Stimulated activated CD4-positive, alpha-beta T cell treated with anti-CD3 and anti-CD28 coated beads, Interleukin-1b, Interleukin-23, amount 100 ng/mL, for 48 hours (primary cell): ENCODE data around the gene FOXL1.

Experiments
- DNase-seq: peaks from one replicate; pipeline ENCODE4 v3.0.0-alpha.2; 2020

Gene FOXL1

GRCh38 chr16:86578061-86578599, at the start of gene FOXL1:
FOXL1 (plus strand) TSS chr16:86578549; CDS start chr16:86578724, 175 bp downstream.
- DNase-seq: no peak

- no peak for DNase-seq
Measured at GRCh38 chr16:86529160-86529559, 49.2 kb upstream of the FOXL1 start.

GRCh38 chr16:86530251-86531190, 47.8 kb upstream of the FOXL1 start:
- no peak for DNase-seq

- DNase-seq: no peak
Measured at GRCh38 chr16:86531191-86531545, 47.2 kb upstream of the FOXL1 start.

- no peak for DNase-seq
Measured at GRCh38 chr16:86531641-86532525, 46.5 kb upstream of the FOXL1 start.

- no peak for DNase-seq
Measured at GRCh38 chr16:86532526-86532815, 45.9 kb upstream of the FOXL1 start.

- DNase-seq: no peak
Measured at GRCh38 chr16:86533076-86533475, 45.3 kb upstream of the FOXL1 start.

GRCh38 chr16:86533767-86534351, 44.5 kb upstream of the FOXL1 start:
- no peak for DNase-seq

- DNase-seq: no peak
Measured at GRCh38 chr16:86534779-86535615, 43.4 kb upstream of the FOXL1 start.

GRCh38 chr16:86536621-86537020, 41.7 kb upstream of the FOXL1 start:
- no peak for DNase-seq

- no peak for DNase-seq
Measured at GRCh38 chr16:86537486-86537885, 40.9 kb upstream of the FOXL1 start.

- no peak for DNase-seq
Measured at GRCh38 chr16:86538196-86538780, 40.1 kb upstream of the FOXL1 start.

- DNase-seq: no peak
Measured at GRCh38 chr16:86540894-86541293, 37.5 kb upstream of the FOXL1 start.

- no peak for DNase-seq
Measured at GRCh38 chr16:86541560-86541959, 36.8 kb upstream of the FOXL1 start.

GRCh38 chr16:86542756-86543750, 35.3 kb upstream of the FOXL1 start:
- no peak for DNase-seq

GRCh38 chr16:86545481-86545880, 32.9 kb upstream of the FOXL1 start:
- no peak for DNase-seq

- DNase-seq: no peak
Measured at GRCh38 chr16:86545954-86546637, 32.3 kb upstream of the FOXL1 start.

- no peak for DNase-seq
Measured at GRCh38 chr16:86546638-86547013, 31.7 kb upstream of the FOXL1 start.

GRCh38 chr16:86547286-86547685, 31.1 kb upstream of the FOXL1 start:
- no peak for DNase-seq
